Thoracic aorta (tissue), 2 donors: Measurements from ENCODE around the gene RAB33A. TPM values are rescaled to one million over a fixed set of nuclear protein-coding genes. Genes with fewer than 3 reads are reported as not detected.

ENCODE experiments used
- ATAC-seq: fragments of 150-250 bp; one replicate; pipeline ENCODE4 v1.8.0; 2017; ENCODE audit warnings: low read depth; ENCODE audit not compliant: insufficient number of reproducible peaks, low FRiP score
- DNase-seq: peaks from one replicate; pipeline ENCODE4 v3.0.0-alpha.2; 2020; ENCODE audit warnings: low spot score
- H3K27ac ChIP-seq, 2 donors: fragments of 200-600 bp; sonication (generic); 1 replicate in 1 of 2; 2 replicates in 1 of 2; pipeline ENCODE4 v1.5.1; 2016; ENCODE audit warnings: mild to moderate bottlenecking in 2 of 2, moderate library complexity in 2 of 2
- H3K27me3 ChIP-seq: fragments of 200-600 bp; sonication (generic); replicated peaks from 2 replicates; pipeline ENCODE4 v1.6.0; 2016; ENCODE audit warnings: mild to moderate bottlenecking; ENCODE audit not compliant: insufficient read depth
- H3K36me3 ChIP-seq: fragments of 200-600 bp; sonication (generic); one replicate; pipeline ENCODE4 v1.5.1; 2016
- H3K4me1 ChIP-seq, 2 donors: fragments of 200-600 bp; sonication (generic); 1 replicate in 1 of 2; 2 replicates in 1 of 2; pipeline versions ENCODE4 v1.5.1 to v1.6.0; 2016; ENCODE audit warnings: low read depth in 2 of 2, mild to moderate bottlenecking in 1 of 2; ENCODE audit not compliant: control insufficient read depth in 1 of 2
- H3K4me3 ChIP-seq: fragments of 200-600 bp; sonication (generic); 2 replicates; pipeline ENCODE4 v1.5.1; 2016; ENCODE audit warnings: mild to moderate bottlenecking
- H3K9me3 ChIP-seq: fragments of 200-600 bp; sonication (generic); 2 replicates; pipeline ENCODE4 v1.5.1; 2016
- total RNA-seq, 2 donors: library from RNA; depleted of rRNA; stranded (reverse); fragments of >200 nt; gene quantifications; one replicate each; pipeline versions ENCODE4 v1.1.0 to v1.2.3, GENCODE V29; 2016
- TF ChIP-seq, protein P1 (sequence below): fragments of 200-600 bp; sonication (generic); IDR thresholded peaks from one replicate; pipeline ENCODE4 v1.5.1; 2019; ENCODE audit warnings: antibody characterized with exemption

The RAB33A gene
- total RNA-seq, 2 donors from 2014 or later = not detected

DNA sequence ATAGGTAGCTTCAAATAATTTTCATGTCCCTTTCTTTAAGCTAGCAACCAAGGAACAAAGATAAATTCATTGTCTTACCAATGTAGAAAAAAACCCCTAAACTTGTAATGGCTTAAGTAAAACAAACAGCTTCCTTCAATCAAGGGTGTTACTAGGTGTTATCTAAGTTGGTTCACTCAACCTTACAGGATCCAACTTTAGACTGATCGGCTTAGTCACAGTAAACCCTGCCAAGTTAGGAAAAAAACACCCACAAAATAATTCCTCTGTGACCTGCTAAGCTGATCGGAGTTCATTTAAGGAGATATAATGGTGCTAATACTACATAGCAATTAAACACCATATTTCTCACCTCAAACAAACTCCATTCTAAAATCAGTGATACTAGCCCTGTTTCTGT, 16.2 kb upstream of the RAB33A start:
- ATAC-seq (no peak), DNase-seq (no peak)
- TF ChIP-seq, protein P1, sequence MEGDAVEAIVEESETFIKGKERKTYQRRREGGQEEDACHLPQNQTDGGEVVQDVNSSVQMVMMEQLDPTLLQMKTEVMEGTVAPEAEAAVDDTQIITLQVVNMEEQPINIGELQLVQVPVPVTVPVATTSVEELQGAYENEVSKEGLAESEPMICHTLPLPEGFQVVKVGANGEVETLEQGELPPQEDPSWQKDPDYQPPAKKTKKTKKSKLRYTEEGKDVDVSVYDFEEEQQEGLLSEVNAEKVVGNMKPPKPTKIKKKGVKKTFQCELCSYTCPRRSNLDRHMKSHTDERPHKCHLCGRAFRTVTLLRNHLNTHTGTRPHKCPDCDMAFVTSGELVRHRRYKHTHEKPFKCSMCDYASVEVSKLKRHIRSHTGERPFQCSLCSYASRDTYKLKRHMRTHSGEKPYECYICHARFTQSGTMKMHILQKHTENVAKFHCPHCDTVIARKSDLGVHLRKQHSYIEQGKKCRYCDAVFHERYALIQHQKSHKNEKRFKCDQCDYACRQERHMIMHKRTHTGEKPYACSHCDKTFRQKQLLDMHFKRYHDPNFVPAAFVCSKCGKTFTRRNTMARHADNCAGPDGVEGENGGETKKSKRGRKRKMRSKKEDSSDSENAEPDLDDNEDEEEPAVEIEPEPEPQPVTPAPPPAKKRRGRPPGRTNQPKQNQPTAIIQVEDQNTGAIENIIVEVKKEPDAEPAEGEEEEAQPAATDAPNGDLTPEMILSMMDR = no peak
- Histone ChIP-seq H3K4me1 (no peaks in the 10 kb centered on the region), H3K4me3 (no peak overlapping the region), H3K36me3 (no peaks in the 10 kb centered on the region), H3K27ac (no peak overlapping the region), H3K9me3 (no peaks in the 10 kb centered on the region), H3K27me3 (no peaks in the 10 kb centered on the region)

DNA sequence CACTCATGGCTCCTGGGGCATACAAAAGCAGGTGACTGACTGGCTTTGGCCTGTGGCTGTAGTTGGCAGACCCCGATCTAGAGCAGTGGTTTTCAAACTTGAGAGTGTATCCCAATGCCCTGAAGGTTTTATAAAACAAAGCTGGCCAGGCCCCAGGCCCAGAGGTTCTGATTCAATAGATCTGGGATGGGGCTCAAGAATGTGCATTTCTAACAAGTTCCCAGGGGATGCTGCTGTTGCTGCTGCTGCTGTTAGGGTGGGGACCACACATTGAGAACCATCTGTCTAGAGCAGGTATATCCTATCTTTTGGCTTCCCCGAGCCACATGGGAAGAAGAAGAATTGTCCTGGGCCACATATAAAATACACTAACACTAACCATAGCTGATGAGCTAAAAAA, 13.5 kb upstream of the RAB33A start:
- no peak overlapping the region for H3K27ac ChIP-seq
- no peaks in the 10 kb centered on the region for H3K36me3 ChIP-seq
- H3K4me1 ChIP-seq = no peaks in the 10 kb centered on the region
- no peaks in the 10 kb centered on the region for H3K9me3 ChIP-seq
- DNase-seq = no peak
- ATAC-seq = no peak
- TF ChIP-seq, protein P1 = no peak
- H3K4me3 ChIP-seq = no peak overlapping the region
- no peaks in the 10 kb centered on the region for H3K27me3 ChIP-seq

DNA sequence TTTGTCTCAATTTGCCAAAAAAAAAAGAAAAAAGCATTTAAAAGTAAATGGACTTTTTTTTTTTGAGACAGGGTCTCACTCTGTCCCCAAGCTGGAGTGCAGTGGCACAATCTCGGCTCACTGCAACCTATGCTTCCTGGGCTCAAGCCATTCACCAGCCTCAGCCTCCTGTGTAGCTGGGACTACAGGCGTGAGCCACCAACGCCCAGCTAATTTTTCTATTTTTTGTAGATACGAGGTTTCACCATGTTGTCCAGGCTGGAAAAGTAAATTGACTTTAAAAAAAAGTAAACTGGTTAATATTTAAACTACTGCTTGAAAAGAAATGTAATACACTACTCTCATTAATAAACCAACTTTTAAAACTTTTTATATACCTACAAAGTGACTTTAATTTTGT, 12.0 kb upstream of the RAB33A start:
- DNase-seq (no peak), ATAC-seq (no peak)
- no peaks in the 10 kb centered on the region for H3K27me3 ChIP-seq
- H3K27ac ChIP-seq = no peak overlapping the region
- no peaks in the 10 kb centered on the region for H3K9me3 ChIP-seq
- no peak overlapping the region for H3K4me3 ChIP-seq
- TF ChIP-seq, protein P1 = no peak
- H3K4me1 ChIP-seq = peaks cover 0 to 9% of the 10 kb centered on the region in 2 donors
- H3K36me3 ChIP-seq = no peaks in the 10 kb centered on the region

DNA sequence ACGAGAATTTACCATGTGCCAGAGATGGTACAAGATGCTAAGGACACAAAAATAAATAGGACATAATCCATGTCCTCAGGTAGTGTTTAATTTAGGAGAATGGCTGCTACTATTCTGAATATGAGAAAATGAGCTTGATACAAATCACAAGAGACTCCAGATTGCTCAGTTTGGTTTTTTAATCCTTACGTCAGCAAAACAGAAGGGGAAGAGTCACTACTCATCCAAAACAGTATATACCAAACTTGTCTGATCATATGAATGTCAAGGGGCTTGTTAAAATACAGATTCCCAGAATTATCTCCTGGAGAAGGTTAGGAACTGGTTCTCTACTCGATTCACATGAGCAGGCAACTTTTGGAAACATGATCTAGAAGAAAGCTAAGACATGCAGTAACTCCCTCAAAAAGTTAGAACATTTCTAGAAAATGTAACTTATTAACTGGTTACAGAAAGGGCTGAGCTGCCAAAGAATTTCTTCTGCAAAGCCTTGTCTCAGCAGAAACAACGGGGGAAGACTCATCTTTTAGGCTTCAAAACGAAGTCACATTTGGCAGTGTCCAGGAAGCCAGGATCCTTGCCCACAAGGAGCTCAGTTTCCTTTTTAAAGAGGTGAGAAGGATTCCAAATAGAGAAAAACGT, 9.5 kb upstream of the RAB33A start:
- Histone ChIP-seq H3K4me1 (peaks cover 0 to 16% of the 10 kb centered on the region in 2 donors), H3K27me3 (no peaks in the 10 kb centered on the region)
- TF ChIP-seq, protein P1 = no peak

DNA sequence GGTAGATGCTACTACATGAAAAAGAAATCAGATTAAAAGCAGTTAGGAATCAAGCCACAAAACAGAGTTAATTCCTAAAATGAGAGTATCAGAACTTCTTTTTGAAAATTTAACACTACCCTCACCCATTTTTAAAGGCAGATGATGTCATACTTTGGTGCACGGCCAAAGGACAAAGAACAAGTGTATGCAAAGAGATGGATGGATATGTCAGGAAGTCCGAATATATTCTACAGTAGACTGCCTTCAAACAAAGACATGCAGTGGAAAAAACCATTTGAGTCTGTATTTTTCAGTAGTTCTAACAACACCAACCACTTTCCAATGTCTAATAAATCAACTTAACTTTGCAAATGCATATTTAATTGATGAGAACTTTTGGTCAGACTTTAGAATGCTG, 8.4 kb upstream of the RAB33A start:
- no peaks in the 10 kb centered on the region for H3K9me3 ChIP-seq
- H3K27me3 ChIP-seq = no peaks in the 10 kb centered on the region
- ATAC-seq = no peak
- H3K36me3 ChIP-seq = no peaks in the 10 kb centered on the region
- H3K4me1 ChIP-seq = peaks cover 0 to 16% of the 10 kb centered on the region in 2 donors
- TF ChIP-seq, protein P1 = no peak
- no peak for DNase-seq
- no peak overlapping the region for H3K27ac ChIP-seq
- H3K4me3 ChIP-seq = no peak overlapping the region

More for the DNA sequence above, 9.5 kb upstream of the RAB33A start:
- no peak for ATAC-seq
- Histone ChIP-seq H3K36me3 (no peaks in the 10 kb centered on the region), H3K4me3 (no peak overlapping the region), H3K9me3 (no peaks in the 10 kb centered on the region), H3K27ac (no peak overlapping the region)
- no peak for DNase-seq
